Brain microvascular endothelial cell (primary cell): ENCODE data around the gene ZNF267.
"Not testable (repeated sequence)": the region's sequence is repeated elsewhere in the genome, so short reads cannot be mapped to it uniquely, and the experiment has no call there.

Source experiments
- DNase-seq: peaks from one replicate; pipeline ENCODE4 v3.0.0-alpha.2; 2020
- H3K27ac ChIP-seq: fragments of 250-450 bp; sonication (Bioruptor Pico); 2 replicates; pipeline ENCODE4 v1.5.1; 2020; ENCODE audit warnings: mild to moderate bottlenecking, moderate library complexity
- H3K27me3 ChIP-seq: fragments of 250-450 bp; sonication (Bioruptor Pico); replicated peaks from 2 replicates; pipeline ENCODE4 v1.5.1; 2020; ENCODE audit warnings: mild to moderate bottlenecking
- H3K36me3 ChIP-seq: fragments of 250-450 bp; sonication (Bioruptor Pico); replicated peaks from 2 replicates; pipeline ENCODE4 v1.5.1; 2020; ENCODE audit warnings: mild to moderate bottlenecking
- H3K4me3 ChIP-seq: 2 replicates; pipeline ENCODE4 v1.5.1; 2011; ENCODE audit warnings: low read depth, mild to moderate bottlenecking, control low read depth, low read length, moderate library complexity
- in situ Hi-C: cut with HindIII; loops from 2 replicates; pipeline ENCODE4 v1.10.0; 2017; ENCODE audit warnings: low sequenced_read_pairs, low pct_ligation_motif_present
- TF ChIP-seq, protein P1 (sequence below): IDR thresholded peaks from 2 replicates; pipeline ENCODE4 v1.5.1; 2011; ENCODE audit warnings: low read depth, mild to moderate bottlenecking, moderate library complexity, low read length, control low read depth, inconsistent platforms; ENCODE audit errors: missing control alignments

ZNF267 gene

DNA sequence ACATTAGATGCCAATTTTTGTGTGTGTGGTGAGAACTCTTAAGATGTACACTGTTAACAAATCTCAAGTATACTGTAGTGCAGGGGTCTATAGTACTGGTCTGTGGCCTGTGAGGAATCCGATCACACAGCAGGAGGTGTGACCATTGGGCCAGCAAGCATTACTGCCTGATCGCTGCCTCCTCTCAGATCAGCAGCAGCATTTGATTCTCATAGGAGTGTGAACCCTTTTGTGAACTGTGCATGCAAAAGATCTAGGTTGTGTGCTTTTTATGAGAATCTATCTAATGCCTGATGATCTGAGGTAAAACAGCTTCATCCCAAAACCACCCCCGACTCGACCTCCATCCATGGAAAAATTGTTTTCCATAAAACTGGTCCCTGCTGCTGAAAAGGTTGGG, 12.6 kb downstream of the ZNF267 start:
- in situ Hi-C loops = no loop called here
- H3K27me3 ChIP-seq = no peaks in the 10 kb centered on the region
- peaks cover 31% of the 10 kb centered on the region for H3K36me3 ChIP-seq
- H3K27ac ChIP-seq = no peak overlapping the region
- DNase-seq = no peak
- TF ChIP-seq, protein P1, sequence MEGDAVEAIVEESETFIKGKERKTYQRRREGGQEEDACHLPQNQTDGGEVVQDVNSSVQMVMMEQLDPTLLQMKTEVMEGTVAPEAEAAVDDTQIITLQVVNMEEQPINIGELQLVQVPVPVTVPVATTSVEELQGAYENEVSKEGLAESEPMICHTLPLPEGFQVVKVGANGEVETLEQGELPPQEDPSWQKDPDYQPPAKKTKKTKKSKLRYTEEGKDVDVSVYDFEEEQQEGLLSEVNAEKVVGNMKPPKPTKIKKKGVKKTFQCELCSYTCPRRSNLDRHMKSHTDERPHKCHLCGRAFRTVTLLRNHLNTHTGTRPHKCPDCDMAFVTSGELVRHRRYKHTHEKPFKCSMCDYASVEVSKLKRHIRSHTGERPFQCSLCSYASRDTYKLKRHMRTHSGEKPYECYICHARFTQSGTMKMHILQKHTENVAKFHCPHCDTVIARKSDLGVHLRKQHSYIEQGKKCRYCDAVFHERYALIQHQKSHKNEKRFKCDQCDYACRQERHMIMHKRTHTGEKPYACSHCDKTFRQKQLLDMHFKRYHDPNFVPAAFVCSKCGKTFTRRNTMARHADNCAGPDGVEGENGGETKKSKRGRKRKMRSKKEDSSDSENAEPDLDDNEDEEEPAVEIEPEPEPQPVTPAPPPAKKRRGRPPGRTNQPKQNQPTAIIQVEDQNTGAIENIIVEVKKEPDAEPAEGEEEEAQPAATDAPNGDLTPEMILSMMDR = no peak
- H3K4me3 ChIP-seq = no peak overlapping the region

DNA sequence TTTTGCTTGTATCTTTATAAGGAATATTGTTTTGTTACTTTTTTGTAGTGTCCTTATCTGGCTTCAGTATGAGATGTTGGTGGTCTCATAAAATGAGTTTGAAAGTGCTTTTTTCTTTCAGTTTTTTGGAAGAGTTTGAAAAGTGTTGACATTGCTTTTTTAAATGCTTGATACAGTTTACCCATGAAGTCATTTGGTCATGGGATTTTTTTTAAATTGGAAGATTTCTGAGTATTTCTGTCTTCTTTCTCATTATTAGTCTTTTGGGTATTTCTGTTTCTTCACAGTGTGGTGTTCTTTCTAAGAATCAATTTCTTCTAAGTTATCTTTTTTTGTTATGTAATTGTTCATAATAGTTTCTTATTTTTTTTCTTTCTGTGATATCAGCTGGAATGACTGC, 15.1 kb downstream of the ZNF267 start:
- peaks cover 47% of the 10 kb centered on the region for H3K36me3 ChIP-seq

DNA sequence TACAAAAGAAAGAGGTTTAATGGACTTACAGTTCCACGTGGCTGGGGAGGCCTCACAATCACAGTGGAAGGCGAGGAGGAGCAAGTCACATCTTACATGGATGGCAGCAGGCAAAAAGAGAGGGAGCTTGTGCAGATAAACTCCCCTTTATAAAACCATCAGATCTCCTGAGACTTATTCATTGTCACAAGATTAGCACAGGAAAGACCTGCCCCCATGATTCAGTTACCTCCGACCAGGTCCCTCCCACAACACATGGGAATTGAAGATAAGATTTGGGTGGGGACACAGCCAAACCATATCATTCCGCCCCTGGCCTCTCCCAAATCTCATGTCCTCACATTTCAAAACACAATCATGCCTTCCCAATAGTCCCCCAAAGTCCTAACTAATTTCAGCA, 18.5 kb downstream of the ZNF267 start:
- H3K27me3 ChIP-seq, H3K4me3 ChIP-seq, DNase-seq, H3K27ac ChIP-seq, in situ Hi-C loops: not testable (repeated sequence)
- peaks cover 56% of the 10 kb centered on the region for H3K36me3 ChIP-seq

More for the DNA sequence above, 15.1 kb downstream of the ZNF267 start:
- TF ChIP-seq, protein P1 = no peak
- no peak for DNase-seq
- in situ Hi-C loops = no loop called here
- no peaks in the 10 kb centered on the region for H3K27me3 ChIP-seq
- no peak overlapping the region for H3K27ac ChIP-seq
- H3K4me3 ChIP-seq = no peak overlapping the region

DNA sequence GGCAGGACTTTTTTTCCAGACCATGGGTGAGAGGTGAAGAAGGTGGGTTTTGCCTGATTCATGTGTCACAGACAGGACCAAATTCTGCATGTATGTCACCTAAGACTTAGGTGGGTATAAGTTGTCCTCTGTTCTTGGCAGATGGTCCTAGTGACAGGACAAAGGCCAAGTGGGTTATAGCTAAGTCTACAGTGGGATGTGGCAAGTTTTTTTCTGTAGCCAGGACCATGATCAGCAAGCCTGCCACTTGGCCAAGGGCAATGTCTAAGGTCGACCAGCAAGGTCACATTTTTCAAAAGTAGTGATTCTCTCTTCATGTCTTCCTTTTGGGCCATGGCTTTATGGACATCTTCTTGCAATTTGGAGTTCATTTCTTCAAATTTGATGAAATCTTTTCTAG, 20.2 kb downstream of the ZNF267 start:
- Histone ChIP-seq H3K36me3 (peaks cover 62% of the 10 kb centered on the region), H3K4me3 (no peak overlapping the region), H3K27me3 (no peaks in the 10 kb centered on the region), H3K27ac (no peak overlapping the region)
- in situ Hi-C loops = no loop called here
- TF ChIP-seq, protein P1 = no peak
- no peak for DNase-seq

DNA sequence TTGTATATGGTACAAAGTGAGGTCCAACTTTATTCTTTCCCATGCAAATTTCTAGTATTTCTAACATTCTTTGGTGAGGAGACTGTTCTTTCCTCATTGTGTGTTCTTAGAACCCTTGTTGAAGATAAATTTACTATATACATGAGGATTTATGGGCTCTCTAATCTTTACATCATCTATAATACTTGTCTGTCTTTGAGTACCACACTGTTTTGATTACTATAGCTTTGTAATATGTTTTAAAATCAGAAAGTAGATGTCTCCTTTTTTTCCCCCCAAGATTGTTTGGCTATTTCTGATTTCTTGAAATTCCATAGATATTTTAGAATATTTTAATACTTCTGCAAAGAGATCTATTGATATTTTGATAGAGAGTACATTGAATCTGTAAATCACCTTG, 23.7 kb downstream of the ZNF267 start:
- DNase-seq = no peak
- Histone ChIP-seq H3K36me3 (peaks cover 49% of the 10 kb centered on the region), H3K27ac (no peak overlapping the region), H3K27me3 (no peaks in the 10 kb centered on the region), H3K4me3 (no peak overlapping the region)
- in situ Hi-C loops = no loop called here
- TF ChIP-seq, protein P1 = no peak

DNA sequence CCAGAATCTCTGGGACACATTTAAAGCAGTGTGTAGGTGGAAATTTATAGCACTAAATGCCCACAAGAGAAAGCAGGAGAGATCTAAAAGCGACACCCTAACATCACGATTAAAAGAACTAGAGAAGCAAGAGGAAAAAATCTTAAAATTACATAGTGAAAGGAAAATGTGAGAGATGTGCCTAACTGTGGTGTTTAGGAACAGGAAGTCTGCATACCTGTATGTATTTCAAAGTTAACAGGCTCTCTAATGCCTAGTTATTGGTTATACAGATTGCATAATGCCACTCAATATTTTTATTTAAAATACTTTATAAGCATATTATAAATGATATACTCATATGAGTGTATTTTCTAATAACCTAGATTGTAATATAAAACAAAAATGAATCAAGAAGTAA, 25.9 kb downstream of the ZNF267 start:
- H3K36me3 ChIP-seq = peaks cover 35% of the 10 kb centered on the region
- TF ChIP-seq, protein P1 = no peak
- no peak overlapping the region for H3K4me3 ChIP-seq
- no peaks in the 10 kb centered on the region for H3K27me3 ChIP-seq
- no peak overlapping the region for H3K27ac ChIP-seq
- in situ Hi-C loops = no loop called here
- DNase-seq = no peak

DNA sequence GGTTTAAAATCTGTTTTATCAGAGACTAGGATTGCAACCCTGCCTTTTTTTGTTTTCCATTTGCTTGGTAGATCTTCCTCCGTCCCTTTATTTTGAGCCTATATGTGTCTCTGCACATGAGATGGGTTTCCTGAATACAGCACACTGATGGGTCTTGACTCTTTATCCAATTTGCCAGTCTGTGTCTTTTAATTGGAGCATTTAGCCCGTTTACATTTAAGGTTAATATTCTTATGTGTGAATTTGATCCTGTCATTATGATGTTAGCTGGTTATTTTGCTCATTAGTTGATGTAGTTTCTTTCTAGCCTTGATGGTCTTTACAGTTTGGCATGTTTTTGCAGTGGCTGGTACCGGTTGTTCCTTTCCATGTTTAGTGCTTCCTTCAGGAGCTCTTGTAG, 31.0 kb downstream of the ZNF267 start:
- in situ Hi-C loops, DNase-seq, H3K4me3 ChIP-seq, H3K36me3 ChIP-seq, H3K27me3 ChIP-seq, H3K27ac ChIP-seq: not testable (repeated sequence)
